OCI-LY7 (cell line): Measurements from ENCODE around the gene DNAH8. TPM values are rescaled to one million over a fixed set of nuclear protein-coding genes. Genes with fewer than 3 reads are reported as not detected.

Experiments used
- BruUV-seq: library from RNA; stranded (reverse); fragments of 400-500 nt; replicated peaks from 2 replicates; lab custom pipeline; 2021; lab: Mats Ljungman, UMichigan
- CTCF ChIA-PET: fragments of 300-600 bp; sonication (Branson Sonifier 250); formaldehyde crosslinking; loops from one replicate; lab custom pipeline; 2022; ENCODE audit warnings: antibody characterized with exemption; ENCODE audit not compliant: unreplicated experiment; lab: Charles Lee
- POLR2A ChIA-PET: fragments of 300-600 bp; sonication (Branson Sonifier 250); formaldehyde crosslinking; loops from one replicate; lab custom pipeline; 2022; ENCODE audit warnings: antibody characterized with exemption; lab: Charles Lee
- DNase-seq: peaks from one replicate; pipeline ENCODE4 v3.0.0-alpha.2; 2015; ENCODE audit warnings: low spot score
- H2AFZ ChIP-seq: fragments of 200-600 bp; sonication (generic), shearing (Covaris generic); 2 replicates; pipeline ENCODE4 v1.6.1; 2014; ENCODE audit warnings: mild to moderate bottlenecking, antibody characterized with exemption, low read length, moderate library complexity
- H3K27ac ChIP-seq: fragments of 200-600 bp; sonication (generic); 2 replicates; pipeline ENCODE4 v1.5.1; 2014; ENCODE audit warnings: mixed run types, low read depth, mild to moderate bottlenecking, moderate library complexity, low read length, inconsistent platforms; ENCODE audit not compliant: poor library complexity, severe bottlenecking
- H3K36me3 ChIP-seq: fragments of 200-600 bp; sonication (generic); 2 replicates; pipeline ENCODE4 v1.6.1; 2014; ENCODE audit warnings: mild to moderate bottlenecking, antibody characterized with exemption, low read length, moderate library complexity, mixed read lengths; ENCODE audit not compliant: insufficient read depth
- H3K4me1 ChIP-seq: fragments of 200-600 bp; sonication (generic); 2 replicates; pipeline ENCODE4 v1.5.1; 2014; ENCODE audit warnings: mild to moderate bottlenecking, low read length; ENCODE audit not compliant: insufficient read depth, poor library complexity, severe bottlenecking
- H3K4me2 ChIP-seq: fragments of 200-600 bp; sonication (generic); 2 replicates; pipeline ENCODE4 v1.6.1; 2014; ENCODE audit warnings: mild to moderate bottlenecking, low read length
- H3K4me3 ChIP-seq: fragments of 200-600 bp; sonication (generic); 2 replicates; pipeline ENCODE4 v1.5.1; 2014; ENCODE audit warnings: mild to moderate bottlenecking, low read depth, low read length; ENCODE audit not compliant: poor library complexity, severe bottlenecking
- H3K79me2 ChIP-seq: fragments of 200-600 bp; sonication (generic); 2 replicates; pipeline ENCODE4 v1.6.1; 2016; ENCODE audit warnings: low read depth, mild to moderate bottlenecking, low read length, moderate library complexity, mixed read lengths; ENCODE audit not compliant: insufficient read depth
- H3K9me2 ChIP-seq: fragments of 200-600 bp; sonication (generic); 2 replicates; pipeline ENCODE4 v1.6.1; 2016; ENCODE audit warnings: mild to moderate bottlenecking, low read length, mixed read lengths; ENCODE audit not compliant: insufficient read depth
- H3K9me3 ChIP-seq: fragments of 200-600 bp; sonication (generic); 2 replicates; pipeline ENCODE4 v1.6.1; 2014; ENCODE audit warnings: mild to moderate bottlenecking, mixed run types, low read length, mixed read lengths
- H4K20me1 ChIP-seq: fragments of 200-600 bp; sonication (generic); 2 replicates; pipeline ENCODE4 v1.6.1; 2014; ENCODE audit warnings: mild to moderate bottlenecking, antibody characterized with exemption, low read length, moderate library complexity, mixed read lengths; ENCODE audit not compliant: insufficient read depth
- EZH2phosphoT487 ChIP-seq: fragments of 200-600 bp; sonication (generic); IDR thresholded peaks from 2 replicates; pipeline ENCODE4 v1.6.1; 2018; ENCODE audit warnings: low read depth, borderline replicate concordance, mild to moderate bottlenecking, mixed run types, antibody characterized with exemption, low read length, moderate library complexity, mixed read lengths
- intact Hi-C: fragments of 100-400 bp; cut with micrococcal nuclease; formaldehyde crosslinking; loops from one replicate; pipeline ENCODE4 v1.10.0; 2022; ENCODE audit not compliant: unreplicated experiment
- total RNA-seq, 2 experiments: library from RNA; depleted of rRNA in 1 of 2; stranded (reverse); fragments of >200 nt in 1 of 2; shearing (Covaris generic) in 1 of 2; gene quantifications; 2 replicates each; pipeline ENCODE4 v1.2.3, GENCODE V29; 2014 to 2022
- TF ChIP-seq, protein P1 (sequence below): fragments of 200-600 bp; sonication (generic); conservative IDR thresholded peaks from 2 replicates; pipeline ENCODE4 v1.5.1; 2014; ENCODE audit warnings: mild to moderate bottlenecking, antibody characterized with exemption, low read length, moderate library complexity, mixed read lengths

Gene DNAH8
- total RNA-seq, 2 experiments from 2014 or later: not detected

DNA sequence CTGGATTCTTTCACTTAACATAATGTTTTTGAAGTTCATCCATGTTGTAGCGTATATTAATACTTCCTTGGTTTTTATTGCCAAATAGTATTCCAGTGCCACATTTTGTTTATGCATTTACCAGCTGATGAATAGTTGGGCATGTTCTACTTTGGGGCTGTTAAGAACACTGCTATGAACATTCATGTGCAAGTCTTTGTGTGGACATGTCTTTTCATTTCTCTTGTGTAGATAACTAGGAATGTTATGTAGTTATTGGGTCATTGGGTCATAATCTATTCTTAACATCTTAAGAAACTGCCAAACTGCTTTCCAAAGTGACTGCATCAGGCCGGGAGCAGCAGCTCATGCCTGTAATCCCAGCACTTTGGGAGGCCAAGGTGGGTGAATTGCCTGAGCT lies 289.7 kb downstream of the DNAH8 start:
- no peak overlapping the region for H3K4me2 ChIP-seq
- H3K9me2 ChIP-seq: no peaks in the 10 kb centered on the region
- no peak for TF ChIP-seq EZH2phosphoT487
- TF ChIP-seq, protein P1, sequence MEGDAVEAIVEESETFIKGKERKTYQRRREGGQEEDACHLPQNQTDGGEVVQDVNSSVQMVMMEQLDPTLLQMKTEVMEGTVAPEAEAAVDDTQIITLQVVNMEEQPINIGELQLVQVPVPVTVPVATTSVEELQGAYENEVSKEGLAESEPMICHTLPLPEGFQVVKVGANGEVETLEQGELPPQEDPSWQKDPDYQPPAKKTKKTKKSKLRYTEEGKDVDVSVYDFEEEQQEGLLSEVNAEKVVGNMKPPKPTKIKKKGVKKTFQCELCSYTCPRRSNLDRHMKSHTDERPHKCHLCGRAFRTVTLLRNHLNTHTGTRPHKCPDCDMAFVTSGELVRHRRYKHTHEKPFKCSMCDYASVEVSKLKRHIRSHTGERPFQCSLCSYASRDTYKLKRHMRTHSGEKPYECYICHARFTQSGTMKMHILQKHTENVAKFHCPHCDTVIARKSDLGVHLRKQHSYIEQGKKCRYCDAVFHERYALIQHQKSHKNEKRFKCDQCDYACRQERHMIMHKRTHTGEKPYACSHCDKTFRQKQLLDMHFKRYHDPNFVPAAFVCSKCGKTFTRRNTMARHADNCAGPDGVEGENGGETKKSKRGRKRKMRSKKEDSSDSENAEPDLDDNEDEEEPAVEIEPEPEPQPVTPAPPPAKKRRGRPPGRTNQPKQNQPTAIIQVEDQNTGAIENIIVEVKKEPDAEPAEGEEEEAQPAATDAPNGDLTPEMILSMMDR: no peak
- no peaks in the 10 kb centered on the region for H3K4me1 ChIP-seq
- BruUV-seq: no TSS peak
- ChIA-PET CTCF (no interaction called here), POLR2A (no interaction called here)
- H3K9me3 ChIP-seq: no peaks in the 10 kb centered on the region
- H2AFZ ChIP-seq: no peak overlapping the region
- H3K79me2 ChIP-seq: no peaks in the 10 kb centered on the region
- H3K4me3 ChIP-seq: no peak overlapping the region
- H3K36me3 ChIP-seq: no peaks in the 10 kb centered on the region
- DNase-seq: no peak
- no peaks in the 10 kb centered on the region for H4K20me1 ChIP-seq
- intact Hi-C loops: no loop called here
- H3K27ac ChIP-seq: no peak overlapping the region

GRCh38 chr6:39005774-39006173 lies 290.7 kb downstream of the DNAH8 start:
- H2AFZ ChIP-seq: no peak overlapping the region
- TF ChIP-seq, protein P1: no peak
- no peak for TF ChIP-seq EZH2phosphoT487
- H3K4me1 ChIP-seq: no peaks in the 10 kb centered on the region
- no peak overlapping the region for H3K4me3 ChIP-seq
- intact Hi-C loops: no loop called here
- H3K36me3 ChIP-seq: no peaks in the 10 kb centered on the region
- BruUV-seq: no TSS peak
- CTCF ChIA-PET: no interaction called here
- no peak overlapping the region for H3K27ac ChIP-seq
- H3K4me2 ChIP-seq: no peak overlapping the region
- H3K9me3 ChIP-seq: no peaks in the 10 kb centered on the region
- H3K79me2 ChIP-seq: no peaks in the 10 kb centered on the region
- no peak for DNase-seq
- POLR2A ChIA-PET: no interaction called here
- H4K20me1 ChIP-seq: no peaks in the 10 kb centered on the region
- H3K9me2 ChIP-seq: no peaks in the 10 kb centered on the region

- Histone ChIP-seq H3K9me2 (no peaks in the 10 kb centered on the region), H3K27ac (no peak overlapping the region), H2AFZ (no peak overlapping the region), H3K79me2 (no peaks in the 10 kb centered on the region), H3K9me3 (no peaks in the 10 kb centered on the region), H4K20me1 (no peaks in the 10 kb centered on the region), H3K4me1 (no peaks in the 10 kb centered on the region), H3K4me3 (no peak overlapping the region), H3K36me3 (no peaks in the 10 kb centered on the region), H3K4me2 (no peak overlapping the region)
- TF ChIP-seq, protein P1: no peak
- TF ChIP-seq EZH2phosphoT487: no peak
- no peak for DNase-seq
- POLR2A ChIA-PET: no interaction called here
- intact Hi-C loops: no loop called here
- BruUV-seq: no TSS peak
- CTCF ChIA-PET: no interaction called here
Measured at GRCh38 chr6:39007575-39007974, 292.5 kb downstream of the DNAH8 start.
